Superior temporal gyrus (tissue), 1 donor: ENCODE measurements around the gene YKT6.
"Not testable (repeated sequence)": the region's sequence is repeated elsewhere in the genome, so short reads cannot be mapped to it uniquely, and the experiment has no call there.

ENCODE experiments used
- DNase-seq: peaks from one replicate; pipeline ENCODE4 v3.0.0-alpha.2; 2016; ENCODE audit errors: extremely low spot score

Gene YKT6

GRCh38 chr7:44200699-44201461 lies at the start of gene YKT6:
YKT6 (plus strand) TSS chr7:44200978; CDS start chr7:44201136, 158 bp downstream.
- peak; percentile 96 for DNase-seq

GRCh38 chr7:44151956-44152355 lies 48.8 kb upstream of the YKT6 start:
- DNase-seq = no peak

GRCh38 chr7:44152971-44153947 lies 47.5 kb upstream of the YKT6 start:
- no peak for DNase-seq

- DNase-seq = no peak
These were observed 46.8 kb upstream of the YKT6 start for GRCh38 chr7:44153948-44154335.

GRCh38 chr7:44154703-44155102 lies 46.1 kb upstream of the YKT6 start:
- DNase-seq = no peak

- DNase-seq = no peak
These were observed 45.3 kb upstream of the YKT6 start for GRCh38 chr7:44155191-44156185.

GRCh38 chr7:44156453-44157010 lies 44.2 kb upstream of the YKT6 start:
- DNase-seq = no peak

GRCh38 chr7:44157116-44158080 lies 43.4 kb upstream of the YKT6 start:
- DNase-seq = no peak

GRCh38 chr7:44158096-44158872 lies 42.5 kb upstream of the YKT6 start:
- no peak for DNase-seq

- DNase-seq = no peak
These were observed 41.7 kb upstream of the YKT6 start for GRCh38 chr7:44158873-44159631.

GRCh38 chr7:44159824-44160630 lies 40.8 kb upstream of the YKT6 start:
- DNase-seq = no peak

- no peak for DNase-seq
These were observed 39.4 kb upstream of the YKT6 start for GRCh38 chr7:44161371-44161770.

- DNase-seq = no peak
These were observed 38.6 kb upstream of the YKT6 start for GRCh38 chr7:44162179-44162578.

- DNase-seq = no peak
These were observed 37.9 kb upstream of the YKT6 start for GRCh38 chr7:44162785-44163395.

GRCh38 chr7:44163591-44163990 lies 37.2 kb upstream of the YKT6 start:
- DNase-seq = no peak

- DNase-seq = no peak
These were observed 32.9 kb upstream of the YKT6 start for GRCh38 chr7:44167920-44168319.

GRCh38 chr7:44171901-44172300 lies 28.9 kb upstream of the YKT6 start:
- DNase-seq = not testable (repeated sequence)
